OCI-M1 (cell line): ENCODE results near the gene DLG2.

Experiments used
- DNase-seq: peaks from one replicate; lab custom pipeline; 2025; lab: John Stamatoyannopoulos, UW

Gene DLG2

GRCh38 chr11:83680321-83680720 lies 1946.8 kb downstream of the DLG2 start:
- no peak for DNase-seq

- DNase-seq, result no peak
These were observed 1948.1 kb downstream of the DLG2 start for GRCh38 chr11:83678831-83679584.

GRCh38 chr11:83677730-83678129 lies 1949.4 kb downstream of the DLG2 start:
- DNase-seq, result no peak

- DNase-seq, result no peak
These were observed 1951.0 kb downstream of the DLG2 start for GRCh38 chr11:83676056-83676601.

- no peak for DNase-seq
These were observed 1952.8 kb downstream of the DLG2 start for GRCh38 chr11:83674102-83674896.

GRCh38 chr11:83671289-83671688 lies 1955.9 kb downstream of the DLG2 start:
- no peak for DNase-seq

- no peak for DNase-seq
These were observed 1961.0 kb downstream of the DLG2 start for GRCh38 chr11:83666149-83666548.

- no peak for DNase-seq
These were observed 1963.2 kb downstream of the DLG2 start for GRCh38 chr11:83663988-83664387.

- DNase-seq, result no peak
These were observed 1963.7 kb downstream of the DLG2 start for GRCh38 chr11:83663446-83663845.

- no peak for DNase-seq
These were observed 1964.7 kb downstream of the DLG2 start for GRCh38 chr11:83662494-83662893.

- DNase-seq, result no peak
These were observed 1965.4 kb downstream of the DLG2 start for GRCh38 chr11:83661491-83662350.

- no peak for DNase-seq
These were observed 1967.7 kb downstream of the DLG2 start for GRCh38 chr11:83659466-83659865.

- no peak for DNase-seq
These were observed 1970.3 kb downstream of the DLG2 start for GRCh38 chr11:83656796-83657330.

GRCh38 chr11:83655976-83656375 lies 1971.2 kb downstream of the DLG2 start:
- DNase-seq, result no peak

- DNase-seq, result no peak
These were observed 1977.7 kb downstream of the DLG2 start for GRCh38 chr11:83649528-83649855.

- no peak for DNase-seq
These were observed 1978.3 kb downstream of the DLG2 start for GRCh38 chr11:83648610-83649527.

- no peak for DNase-seq
These were observed 1981.6 kb downstream of the DLG2 start for GRCh38 chr11:83645561-83645960.

- DNase-seq, result no peak
These were observed 1984.0 kb downstream of the DLG2 start for GRCh38 chr11:83643115-83643514.

- DNase-seq, result no peak
These were observed 1984.6 kb downstream of the DLG2 start for GRCh38 chr11:83642500-83642899.

GRCh38 chr11:83641511-83641910 lies 1985.6 kb downstream of the DLG2 start:
- no peak for DNase-seq
